Measurements from ENCODE around the gene PTGER1.
"Not testable (repeated sequence)": the region's sequence is repeated elsewhere in the genome, so short reads cannot be mapped to it uniquely, and the experiment has no call there.

The PTGER1 gene

DNA sequence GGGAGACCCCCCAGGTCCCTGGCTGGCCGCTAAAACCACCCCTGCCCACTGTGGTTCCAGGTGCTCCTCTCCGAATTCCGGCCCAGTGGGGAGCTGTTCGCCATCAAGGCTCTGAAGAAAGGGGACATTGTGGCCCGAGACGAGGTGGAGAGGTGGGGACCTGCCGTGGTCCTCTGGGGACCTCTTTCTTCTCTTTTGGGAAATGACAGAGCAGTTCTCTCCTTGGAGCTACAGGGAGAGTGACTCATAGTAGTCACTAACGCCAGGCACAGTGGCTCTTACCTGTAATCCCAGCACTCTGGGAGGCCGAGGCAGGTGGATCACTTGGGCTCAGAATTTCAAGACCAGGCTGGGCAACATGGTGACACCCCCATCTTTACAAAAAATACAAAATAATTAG, 7.3 kb downstream of the PTGER1 start:
- peaks cover 9% of the 10 kb centered on the region for H3K4me1 ChIP-seq (ENCODE audit: control insufficient read depth, insufficient read depth, low read length)
- H3K9ac ChIP-seq (ENCODE audit: low read length), result no peak overlapping the region
- peaks cover 6% of the 10 kb centered on the region for H3K27me3 ChIP-seq (ENCODE audit: control insufficient read depth, insufficient read depth, low read length)
- H3K4me3 ChIP-seq (ENCODE audit: low read length), result no peak overlapping the region
- H3K36me3 ChIP-seq (ENCODE audit: control insufficient read depth, insufficient read depth, low read length), result no peaks in the 10 kb centered on the region
- no peaks in the 10 kb centered on the region for H3K9me3 ChIP-seq (ENCODE audit: control insufficient read depth, low read length)

- H3K9ac ChIP-seq (ENCODE audit: low read length), result no peak overlapping the region
- no peaks in the 10 kb centered on the region for H3K9me3 ChIP-seq (ENCODE audit: control insufficient read depth, low read length)
- H3K36me3 ChIP-seq (ENCODE audit: control insufficient read depth, insufficient read depth, low read length), result no peaks in the 10 kb centered on the region
- peaks cover 2% of the 10 kb centered on the region for H3K27me3 ChIP-seq (ENCODE audit: control insufficient read depth, insufficient read depth, low read length)
- no peak overlapping the region for H3K4me3 ChIP-seq (ENCODE audit: low read length)
- peaks cover 5% of the 10 kb centered on the region for H3K4me1 ChIP-seq (ENCODE audit: control insufficient read depth, insufficient read depth, low read length)
Measured at GRCh38 chr19:14467391-14467790, 7.8 kb downstream of the PTGER1 start.

GRCh38 chr19:14463747-14464146, 11.4 kb downstream of the PTGER1 start:
- no peaks in the 10 kb centered on the region for H3K27me3 ChIP-seq (ENCODE audit: control insufficient read depth, insufficient read depth, low read length)
- H3K9ac ChIP-seq (ENCODE audit: low read length), result no peak overlapping the region
- no peak overlapping the region for H3K4me3 ChIP-seq (ENCODE audit: low read length)
- H3K4me1 ChIP-seq (ENCODE audit: control insufficient read depth, insufficient read depth, low read length), result no peaks in the 10 kb centered on the region
- H3K36me3 ChIP-seq (ENCODE audit: control insufficient read depth, insufficient read depth, low read length), result no peaks in the 10 kb centered on the region
- no peaks in the 10 kb centered on the region for H3K9me3 ChIP-seq (ENCODE audit: control insufficient read depth, low read length)

GRCh38 chr19:14462401-14462800, 12.8 kb downstream of the PTGER1 start:
- H3K4me3 ChIP-seq (ENCODE audit: low read length); H3K27me3 ChIP-seq (ENCODE audit: control insufficient read depth, insufficient read depth, low read length); H3K36me3 ChIP-seq (ENCODE audit: control insufficient read depth, insufficient read depth, low read length); H3K9ac ChIP-seq (ENCODE audit: low read length); H3K9me3 ChIP-seq (ENCODE audit: control insufficient read depth, low read length); H3K4me1 ChIP-seq (ENCODE audit: control insufficient read depth, insufficient read depth, low read length): not testable (repeated sequence)

- Histone ChIP-seq H3K36me3 (ENCODE audit: control insufficient read depth, insufficient read depth, low read length) (no peaks in the 10 kb centered on the region), H3K9ac (ENCODE audit: low read length) (no peak overlapping the region), H3K27me3 (ENCODE audit: control insufficient read depth, insufficient read depth, low read length) (no peaks in the 10 kb centered on the region), H3K9me3 (ENCODE audit: control insufficient read depth, low read length) (no peaks in the 10 kb centered on the region), H3K4me3 (ENCODE audit: low read length) (no peak overlapping the region), H3K4me1 (ENCODE audit: control insufficient read depth, insufficient read depth, low read length) (no peaks in the 10 kb centered on the region)
Measured at GRCh38 chr19:14460935-14461334, 14.2 kb downstream of the PTGER1 start.

DNA sequence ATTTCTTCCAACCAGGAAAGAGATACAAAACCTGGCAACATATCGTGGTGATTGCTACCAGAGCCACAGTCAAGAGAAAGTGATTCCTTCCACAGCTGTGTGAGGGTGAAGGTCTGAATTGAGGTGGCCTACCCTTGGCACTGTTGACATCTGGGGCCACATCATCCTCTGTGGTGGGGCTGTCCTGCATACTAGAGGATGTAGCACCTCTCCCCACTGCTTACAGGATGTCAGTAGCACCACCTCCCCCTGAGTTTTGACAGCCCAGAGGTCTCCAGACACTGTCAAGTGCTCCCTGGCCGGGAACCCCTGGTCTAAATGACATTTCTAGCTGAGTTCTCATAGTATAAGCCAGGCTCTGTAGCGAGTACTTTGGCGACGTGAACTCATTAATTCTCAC, 15.5 kb downstream of the PTGER1 start:
- no peak overlapping the region for H3K4me3 ChIP-seq (ENCODE audit: low read length)
- H3K36me3 ChIP-seq (ENCODE audit: control insufficient read depth, insufficient read depth, low read length), result no peaks in the 10 kb centered on the region
- H3K27me3 ChIP-seq (ENCODE audit: control insufficient read depth, insufficient read depth, low read length), result no peaks in the 10 kb centered on the region

GRCh38 chr19:14452303-14452702, 22.9 kb downstream of the PTGER1 start:
- not testable (repeated sequence) for H3K27me3 ChIP-seq (ENCODE audit: control insufficient read depth, insufficient read depth, low read length); H3K36me3 ChIP-seq (ENCODE audit: control insufficient read depth, insufficient read depth, low read length); H3K9ac ChIP-seq (ENCODE audit: low read length); H3K4me3 ChIP-seq (ENCODE audit: low read length); H3K4me1 ChIP-seq (ENCODE audit: control insufficient read depth, insufficient read depth, low read length); H3K9me3 ChIP-seq (ENCODE audit: control insufficient read depth, low read length)

More for the DNA sequence above, 15.5 kb downstream of the PTGER1 start:
- H3K4me1 ChIP-seq (ENCODE audit: control insufficient read depth, insufficient read depth, low read length), result no peaks in the 10 kb centered on the region
- no peaks in the 10 kb centered on the region for H3K9me3 ChIP-seq (ENCODE audit: control insufficient read depth, low read length)
- H3K9ac ChIP-seq (ENCODE audit: low read length), result no peak overlapping the region

DNA sequence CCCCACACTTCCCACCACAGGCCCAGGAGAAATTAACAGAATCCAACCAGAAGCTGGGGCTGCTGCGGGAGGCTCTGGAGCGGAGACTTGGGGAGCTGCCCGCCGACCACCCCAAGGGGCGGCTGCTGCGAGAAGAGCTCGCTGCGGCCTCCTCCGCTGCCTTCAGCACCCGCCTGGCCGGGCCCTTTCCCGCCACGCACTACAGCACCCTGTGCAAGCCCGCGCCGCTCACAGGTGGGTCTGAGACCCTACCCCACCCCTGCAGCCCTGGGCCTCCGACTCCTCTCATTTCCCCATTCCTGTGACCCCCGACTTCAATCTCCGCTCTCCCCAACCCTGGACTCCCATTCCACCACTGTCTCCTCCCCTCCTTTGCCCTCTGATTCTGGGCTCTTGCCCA, 24.3 kb downstream of the PTGER1 start:
- H3K4me3 ChIP-seq (ENCODE audit: low read length), result no peak overlapping the region
- H3K9ac ChIP-seq (ENCODE audit: low read length), result no peak overlapping the region
- peaks cover 9% of the 10 kb centered on the region for H3K36me3 ChIP-seq (ENCODE audit: control insufficient read depth, insufficient read depth, low read length)
- no peaks in the 10 kb centered on the region for H3K4me1 ChIP-seq (ENCODE audit: control insufficient read depth, insufficient read depth, low read length)
- H3K27me3 ChIP-seq (ENCODE audit: control insufficient read depth, insufficient read depth, low read length), result no peaks in the 10 kb centered on the region
- no peaks in the 10 kb centered on the region for H3K9me3 ChIP-seq (ENCODE audit: control insufficient read depth, low read length)

DNA sequence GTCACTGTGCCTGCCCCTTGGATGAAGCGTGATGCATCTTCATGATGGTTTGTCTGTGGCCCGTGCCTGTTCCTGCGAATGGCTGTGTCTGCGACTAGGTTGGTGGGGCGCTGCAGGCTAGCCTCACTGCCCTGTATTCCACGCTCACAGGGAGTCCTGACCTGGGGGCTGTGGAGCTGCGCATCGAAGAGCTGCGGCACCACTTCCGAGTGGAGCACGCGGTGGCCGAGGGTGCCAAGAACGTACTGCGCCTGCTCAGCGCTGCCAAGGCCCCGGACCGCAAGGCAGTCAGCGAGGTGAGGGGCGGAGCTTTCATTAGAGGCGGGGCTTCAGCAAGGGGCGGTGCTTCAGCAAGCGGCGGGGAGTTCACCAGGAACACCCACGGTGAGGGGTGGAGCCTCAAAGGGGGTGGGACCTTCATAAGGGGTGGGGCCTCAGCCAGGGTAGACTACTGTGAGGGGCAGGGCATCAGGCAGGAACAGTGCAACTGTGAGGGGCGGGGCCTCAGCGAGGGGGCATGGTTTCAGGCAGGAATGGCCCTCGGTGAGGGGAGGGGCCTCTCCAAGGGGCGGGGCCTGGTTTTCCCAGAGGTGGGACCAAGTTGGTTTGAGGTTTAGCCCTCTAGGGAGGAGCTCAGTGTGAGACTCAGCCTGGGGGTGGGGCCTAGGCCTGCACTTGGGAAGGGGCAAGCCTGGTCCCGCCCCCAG, 24.8 kb downstream of the PTGER1 start:
- no peak overlapping the region for H3K9ac ChIP-seq (ENCODE audit: low read length)
- no peaks in the 10 kb centered on the region for H3K9me3 ChIP-seq (ENCODE audit: control insufficient read depth, low read length)
- no peaks in the 10 kb centered on the region for H3K4me1 ChIP-seq (ENCODE audit: control insufficient read depth, insufficient read depth, low read length)
- H3K4me3 ChIP-seq (ENCODE audit: low read length), result no peak overlapping the region
- H3K27me3 ChIP-seq (ENCODE audit: control insufficient read depth, insufficient read depth, low read length), result no peaks in the 10 kb centered on the region
- H3K36me3 ChIP-seq (ENCODE audit: control insufficient read depth, insufficient read depth, low read length), result peaks cover 9% of the 10 kb centered on the region

DNA sequence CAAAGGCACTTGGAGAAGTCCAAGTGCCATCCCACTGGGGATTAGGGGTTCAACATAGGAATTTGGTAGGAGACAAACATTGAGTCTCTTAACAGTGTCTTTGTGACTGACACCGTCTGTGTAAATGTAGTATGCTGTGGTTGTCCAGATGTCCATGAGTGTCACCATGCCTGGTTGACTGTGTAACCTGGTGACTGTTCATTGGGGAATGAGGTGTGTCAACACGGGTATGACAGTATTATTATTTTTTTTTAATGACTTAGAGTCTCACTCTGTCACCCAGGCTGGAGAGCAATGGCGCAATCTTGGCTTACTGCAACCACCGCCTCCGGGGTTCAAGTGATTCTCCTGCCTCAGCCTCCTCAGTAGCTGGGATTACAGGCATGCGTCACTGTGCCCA, 25.8 kb downstream of the PTGER1 start:
- Histone ChIP-seq H3K36me3 (ENCODE audit: control insufficient read depth, insufficient read depth, low read length) (peaks cover 14% of the 10 kb centered on the region), H3K4me3 (ENCODE audit: low read length) (no peak overlapping the region), H3K27me3 (ENCODE audit: control insufficient read depth, insufficient read depth, low read length) (no peaks in the 10 kb centered on the region), H3K9me3 (ENCODE audit: control insufficient read depth, low read length) (no peaks in the 10 kb centered on the region), H3K9ac (ENCODE audit: low read length) (no peak overlapping the region), H3K4me1 (ENCODE audit: control insufficient read depth, insufficient read depth, low read length) (no peaks in the 10 kb centered on the region)

DNA sequence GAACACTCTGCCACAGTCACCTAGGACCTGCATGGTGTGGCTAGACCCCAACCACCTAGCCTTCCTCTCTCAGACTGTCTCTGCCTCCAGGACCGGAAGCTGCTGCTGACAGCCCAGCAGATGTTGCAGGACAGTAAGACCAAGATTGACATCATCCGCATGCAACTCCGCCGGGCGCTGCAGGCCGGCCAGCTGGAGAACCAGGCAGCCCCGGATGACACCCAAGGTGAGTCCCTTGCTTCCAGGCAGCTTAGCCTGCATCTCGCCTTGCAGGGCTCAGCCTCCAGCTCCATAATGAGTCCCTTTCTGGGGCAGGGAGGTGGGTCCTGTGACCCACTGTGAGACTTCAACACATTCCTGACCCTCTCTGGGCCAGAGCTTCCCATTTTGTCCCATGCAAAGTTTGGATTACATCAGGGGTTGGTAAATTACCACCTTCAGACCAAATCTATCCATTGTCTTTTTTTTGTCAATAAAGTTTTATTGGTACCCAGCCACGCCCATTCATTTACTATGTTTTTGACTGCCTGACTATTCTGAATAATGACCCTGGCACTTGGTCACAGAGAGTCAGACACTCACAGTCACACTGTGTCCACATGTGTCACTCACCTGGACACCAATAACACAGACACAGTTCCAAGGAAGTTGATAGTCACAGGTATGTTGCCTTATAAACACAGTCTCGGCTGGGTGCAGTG, 28.7 kb downstream of the PTGER1 start:
- Histone ChIP-seq H3K4me3 (ENCODE audit: low read length) (no peak overlapping the region), H3K9me3 (ENCODE audit: control insufficient read depth, low read length) (no peaks in the 10 kb centered on the region), H3K27me3 (ENCODE audit: control insufficient read depth, insufficient read depth, low read length) (no peaks in the 10 kb centered on the region), H3K36me3 (ENCODE audit: control insufficient read depth, insufficient read depth, low read length) (peaks cover 25% of the 10 kb centered on the region), H3K4me1 (ENCODE audit: control insufficient read depth, insufficient read depth, low read length) (no peaks in the 10 kb centered on the region), H3K9ac (ENCODE audit: low read length) (no peak overlapping the region)

DNA sequence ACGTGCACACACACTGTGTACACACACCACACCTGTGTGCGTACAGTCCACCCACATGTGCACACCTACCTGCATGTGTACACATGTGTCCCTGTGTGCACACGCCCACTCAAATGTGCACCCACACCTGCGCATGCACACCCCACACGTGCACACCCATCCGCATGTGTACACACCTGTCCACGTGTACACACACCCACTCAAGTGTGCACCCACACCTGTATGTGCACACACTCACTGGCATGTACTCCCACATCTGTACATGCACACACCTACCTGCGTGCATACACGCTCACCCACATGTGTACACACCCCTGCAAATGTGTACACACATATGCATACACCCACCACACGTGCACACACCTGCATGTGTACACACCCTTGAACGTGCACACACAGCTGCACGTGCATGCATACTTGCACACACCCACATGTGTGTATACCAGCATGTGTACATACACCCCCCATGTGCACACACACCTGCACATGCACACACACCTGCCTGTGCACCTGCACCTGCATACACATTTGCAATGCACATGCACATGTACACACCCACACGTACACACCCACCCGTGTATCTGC, 31.4 kb downstream of the PTGER1 start:
- Histone ChIP-seq H3K4me1 (ENCODE audit: control insufficient read depth, insufficient read depth, low read length) (peaks cover 8% of the 10 kb centered on the region), H3K4me3 (ENCODE audit: low read length) (no peak overlapping the region), H3K27me3 (ENCODE audit: control insufficient read depth, insufficient read depth, low read length) (no peaks in the 10 kb centered on the region), H3K36me3 (ENCODE audit: control insufficient read depth, insufficient read depth, low read length) (peaks cover 25% of the 10 kb centered on the region), H3K9ac (ENCODE audit: low read length) (no peak overlapping the region), H3K9me3 (ENCODE audit: control insufficient read depth, low read length) (no peaks in the 10 kb centered on the region)
